ENCODE results near the gene WNT3A.
A peak's percentile ranks its signal among the peaks of the same experiment; 100 is the strongest.

Gene WNT3A

DNA sequence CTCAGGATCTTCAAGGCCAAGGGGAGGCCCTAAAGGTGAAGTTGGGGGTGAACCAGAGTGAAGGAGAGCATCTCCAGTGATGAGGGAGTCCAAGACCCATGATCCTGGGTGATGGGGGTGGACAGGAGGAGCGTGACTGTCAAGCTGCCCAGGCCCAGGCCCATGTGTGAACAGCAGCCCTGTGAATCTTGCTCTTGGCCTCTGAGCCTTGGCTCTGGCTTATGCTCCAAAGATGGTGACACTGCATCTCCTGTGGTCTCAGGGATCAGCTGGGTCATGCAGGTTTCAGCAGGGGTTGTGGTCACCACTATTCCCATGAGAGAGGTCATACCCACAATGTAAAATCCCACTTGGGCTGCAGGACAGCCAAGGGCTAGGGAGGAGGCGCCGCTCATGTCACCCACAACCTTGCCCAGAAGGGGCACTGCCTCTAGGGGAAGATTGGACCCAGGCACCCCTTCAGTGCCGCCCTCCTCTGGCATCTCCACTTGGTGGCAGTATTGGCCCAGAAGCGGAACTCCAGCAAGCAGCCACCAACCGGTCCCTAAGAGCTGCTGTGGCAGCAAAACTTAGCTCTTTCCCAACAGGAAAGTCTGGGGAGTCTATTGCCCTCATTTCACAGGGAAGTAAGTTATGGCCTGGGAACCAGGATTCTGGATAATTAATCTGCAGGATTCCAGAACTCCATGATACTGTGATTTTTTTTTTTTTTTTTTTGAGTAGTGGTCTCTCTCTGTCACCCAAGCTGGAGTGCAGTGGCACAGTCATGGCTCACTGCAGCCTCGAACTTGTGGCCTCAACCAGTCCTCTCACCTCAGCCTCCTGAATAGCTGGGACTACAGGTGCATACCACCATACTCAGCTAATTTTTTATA, 7.5 kb upstream of the WNT3A start:
- peak; percentile 9 for DNase-seq

DNA sequence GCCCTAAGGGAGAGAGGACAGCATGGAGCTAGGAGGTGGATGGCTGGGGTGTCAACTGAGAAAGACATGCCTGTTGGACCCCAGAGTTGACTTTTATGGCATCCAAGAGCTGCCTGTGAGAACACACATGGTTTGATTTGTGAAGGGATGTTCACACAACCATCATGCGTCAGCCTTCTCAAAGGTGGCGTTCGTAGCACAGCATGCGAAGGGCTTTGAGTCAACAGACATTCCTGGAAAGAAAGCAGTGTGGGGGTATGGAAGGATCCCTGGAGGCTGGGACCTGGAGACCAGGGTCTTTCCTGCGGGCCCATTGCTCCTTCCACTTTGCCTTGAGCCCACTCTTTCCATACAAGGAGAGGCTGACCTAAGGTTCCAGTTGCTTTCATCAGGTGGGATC, 6.4 kb upstream of the WNT3A start:
- DNase-seq: no peak

GRCh38 chr1:228000836-228001563, 5.8 kb upstream of the WNT3A start:
- no peak for DNase-seq

DNA sequence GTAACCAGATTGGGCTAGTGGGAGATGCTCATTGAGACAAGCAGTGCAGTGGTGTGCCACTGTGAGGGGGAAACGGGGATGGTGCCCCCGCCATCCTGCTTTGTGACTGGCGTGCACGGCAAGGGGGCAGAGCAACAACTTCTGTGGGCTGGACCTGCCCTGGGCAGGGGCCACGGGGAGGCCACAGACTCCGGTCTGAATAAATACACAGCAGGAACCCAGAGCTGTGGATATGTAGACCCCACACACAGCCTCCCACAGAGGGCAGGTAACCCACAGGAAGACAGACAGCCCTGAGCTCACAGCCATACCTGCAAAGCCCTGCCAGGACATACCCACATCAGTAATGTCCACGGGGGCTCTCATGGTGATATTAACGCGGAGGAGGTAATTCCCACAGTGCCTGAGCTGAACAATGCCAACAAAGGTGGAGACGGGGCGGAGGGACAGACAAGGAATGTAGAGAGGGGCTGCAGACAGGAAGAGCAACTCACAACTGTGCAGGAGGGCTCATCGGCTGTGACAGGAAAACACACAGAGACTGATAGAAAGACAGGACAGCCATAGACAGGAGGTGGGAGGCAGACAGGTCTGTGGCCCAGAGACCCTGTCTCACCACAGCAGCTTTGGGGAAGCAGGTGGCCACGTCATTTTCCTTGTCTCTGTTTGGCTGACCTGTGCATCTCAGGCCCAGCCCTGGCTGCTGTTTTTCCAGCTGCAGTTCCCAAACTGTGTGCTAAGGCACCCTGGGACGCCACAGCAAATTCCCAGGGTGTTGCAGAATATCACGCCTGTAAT, 4.9 kb upstream of the WNT3A start:
- no peak for DNase-seq

DNA sequence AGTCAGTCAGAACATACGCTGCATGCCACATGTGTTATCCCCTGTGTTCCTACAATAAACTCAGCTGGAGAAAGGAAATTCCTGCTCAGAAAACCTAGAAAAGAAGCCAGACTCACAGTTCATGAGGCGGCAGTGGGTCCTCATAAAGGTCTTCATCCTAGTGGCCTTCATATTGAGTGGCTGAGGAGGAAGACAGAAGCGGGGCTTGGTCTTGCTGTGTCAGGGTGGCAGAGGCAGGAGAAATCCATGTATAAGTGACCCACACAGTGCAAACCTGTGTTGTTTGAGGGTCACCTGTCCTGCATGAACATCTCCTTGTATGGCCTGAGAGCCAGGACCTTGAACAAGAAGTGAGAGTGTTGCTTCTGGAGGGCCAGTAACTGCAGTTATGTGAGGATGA, 4.0 kb upstream of the WNT3A start:
- DNase-seq: no peak

- DNase-seq: no peak
Measured at GRCh38 chr1:228003461-228004330, 3.1 kb upstream of the WNT3A start.

DNA sequence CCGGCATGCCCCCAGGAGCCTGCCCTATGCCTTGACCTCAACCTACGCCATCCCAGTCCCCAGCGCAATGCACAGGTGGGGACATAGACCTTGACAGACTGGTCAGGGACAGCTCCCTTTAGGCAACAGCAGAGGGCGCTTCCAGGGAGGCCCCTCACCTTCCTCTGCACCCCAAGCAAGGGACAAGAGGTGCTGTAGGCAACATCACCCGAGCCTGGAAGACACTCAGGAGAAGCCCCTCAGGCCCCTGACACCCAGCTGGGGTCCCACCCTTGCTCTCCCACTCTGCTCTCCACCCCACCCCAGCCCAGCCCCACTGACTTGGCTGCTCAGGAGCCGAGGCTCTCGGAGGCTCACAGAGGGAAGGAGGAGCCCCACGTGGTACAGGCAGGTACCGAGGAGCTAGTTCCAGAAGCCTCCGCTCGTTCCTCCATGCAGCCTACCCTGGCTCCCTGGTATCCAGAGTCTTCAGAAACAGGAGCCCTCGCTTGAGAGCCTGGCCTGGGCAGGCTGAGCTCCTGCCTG, 2.4 kb upstream of the WNT3A start:
- no peak for DNase-seq

- DNase-seq: no peak
Measured at GRCh38 chr1:228004856-228005462, 1.8 kb upstream of the WNT3A start.

DNA sequence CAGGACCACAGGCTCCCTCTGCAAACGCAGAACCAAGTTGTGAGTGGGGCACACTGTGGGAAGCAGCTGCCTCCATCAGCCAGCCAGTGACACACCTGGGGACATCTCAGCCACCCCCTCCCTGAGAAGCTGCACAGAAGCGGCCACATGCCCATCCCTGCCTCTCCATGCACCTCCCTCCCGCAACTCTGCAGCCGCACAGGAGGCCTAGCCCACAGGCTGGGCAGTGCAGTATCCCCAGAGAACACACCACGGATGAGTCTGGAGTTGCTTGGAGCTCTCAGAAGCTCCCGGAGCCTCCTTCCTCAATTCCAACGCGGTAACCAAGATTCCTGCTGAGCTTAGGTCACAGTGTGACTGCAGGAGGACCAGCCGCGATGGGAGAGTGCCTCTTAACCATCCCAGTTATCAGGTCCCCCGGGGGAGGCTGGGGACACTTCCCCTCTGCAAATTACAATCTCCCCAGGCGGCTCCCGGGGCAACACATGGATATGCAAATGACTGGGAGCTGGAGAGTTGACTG, 1.2 kb upstream of the WNT3A start:
- DNase-seq: no peak

- no peak for DNase-seq
Measured at GRCh38 chr1:228006034-228006785, 588 bp upstream of the WNT3A start.

- DNase-seq: no peak
Measured at GRCh38 chr1:228007049-228007800, 427 bp downstream of the WNT3A start.

DNA sequence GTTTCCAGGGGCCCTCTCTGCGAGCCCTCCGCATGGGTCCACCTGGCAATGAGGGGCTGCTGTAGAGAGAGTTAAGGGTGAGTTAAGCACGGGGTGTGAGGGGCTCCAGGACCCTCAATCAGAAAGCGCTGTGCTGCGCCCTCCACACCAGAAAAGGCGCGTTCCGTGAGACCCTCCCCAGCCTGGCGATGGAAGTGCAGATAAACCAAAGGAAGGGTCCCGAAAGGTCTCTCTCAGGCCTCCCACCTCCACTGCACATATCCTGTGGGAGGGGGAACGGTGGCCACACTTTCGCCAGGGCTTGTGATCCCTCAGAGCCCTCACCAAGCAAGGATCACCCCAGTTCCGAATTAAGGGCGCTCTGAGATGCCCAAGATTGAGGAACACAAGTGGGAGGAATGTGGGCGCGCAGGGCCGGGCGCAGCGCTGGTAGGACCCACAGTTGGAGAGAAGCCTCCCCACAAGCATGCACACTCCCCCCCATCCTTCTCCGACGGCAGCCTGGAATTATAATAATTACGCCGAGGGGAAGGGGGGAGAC, 1.1 kb downstream of the WNT3A start:
- DNase-seq: no peak

- no peak for DNase-seq
Measured at GRCh38 chr1:228008391-228009115, 1.8 kb downstream of the WNT3A start.

- DNase-seq: no peak
Measured at GRCh38 chr1:228009116-228009827, 2.5 kb downstream of the WNT3A start.

DNA sequence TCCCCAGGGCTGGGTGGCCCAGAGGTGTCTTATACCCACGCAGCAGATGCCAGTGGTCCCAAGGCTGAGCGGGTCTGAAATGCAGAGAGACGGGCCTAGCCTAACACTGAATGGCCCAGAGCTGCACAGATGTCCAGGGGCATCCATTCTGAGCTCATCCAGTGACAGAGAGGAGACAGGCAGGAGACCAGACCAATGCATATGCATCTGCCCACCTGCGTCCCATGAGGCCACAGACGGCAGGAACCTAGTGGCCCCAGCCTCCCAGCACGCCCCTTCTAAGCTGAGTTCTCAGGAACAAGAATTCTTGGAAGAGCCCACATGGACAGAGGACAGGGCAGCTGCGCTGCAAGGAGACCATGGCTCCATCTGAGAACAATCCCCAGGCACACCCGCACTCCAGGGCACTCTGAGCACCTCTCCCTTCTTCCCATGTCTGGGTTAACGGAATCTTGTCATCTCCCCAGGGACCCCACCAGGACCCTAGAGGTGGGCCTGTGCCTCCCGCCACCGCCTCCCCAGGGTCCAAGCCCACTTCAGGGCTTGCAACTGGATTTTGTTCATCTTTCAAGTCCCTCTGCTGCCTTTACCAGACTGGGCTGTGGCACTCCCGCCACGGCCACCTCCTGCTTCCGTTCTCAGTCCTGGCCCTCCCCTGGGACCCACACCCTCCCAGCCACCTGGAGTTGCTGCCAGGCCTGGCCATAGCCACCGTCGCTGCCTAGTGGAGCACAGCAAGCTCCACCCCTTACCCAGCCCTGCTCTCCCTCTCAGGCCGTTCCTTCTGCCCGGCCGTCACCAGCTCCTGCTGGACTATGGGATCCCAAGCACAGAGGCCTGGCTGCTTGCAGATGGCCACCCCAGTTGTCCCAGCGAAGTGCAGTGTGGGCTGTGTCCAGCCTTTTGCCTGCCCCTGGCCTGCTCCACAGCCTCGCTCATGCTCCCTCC, 3.3 kb downstream of the WNT3A start:
- DNase-seq: no peak

- DNase-seq: no peak
Measured at GRCh38 chr1:228010921-228011320, 4.1 kb downstream of the WNT3A start.

DNA sequence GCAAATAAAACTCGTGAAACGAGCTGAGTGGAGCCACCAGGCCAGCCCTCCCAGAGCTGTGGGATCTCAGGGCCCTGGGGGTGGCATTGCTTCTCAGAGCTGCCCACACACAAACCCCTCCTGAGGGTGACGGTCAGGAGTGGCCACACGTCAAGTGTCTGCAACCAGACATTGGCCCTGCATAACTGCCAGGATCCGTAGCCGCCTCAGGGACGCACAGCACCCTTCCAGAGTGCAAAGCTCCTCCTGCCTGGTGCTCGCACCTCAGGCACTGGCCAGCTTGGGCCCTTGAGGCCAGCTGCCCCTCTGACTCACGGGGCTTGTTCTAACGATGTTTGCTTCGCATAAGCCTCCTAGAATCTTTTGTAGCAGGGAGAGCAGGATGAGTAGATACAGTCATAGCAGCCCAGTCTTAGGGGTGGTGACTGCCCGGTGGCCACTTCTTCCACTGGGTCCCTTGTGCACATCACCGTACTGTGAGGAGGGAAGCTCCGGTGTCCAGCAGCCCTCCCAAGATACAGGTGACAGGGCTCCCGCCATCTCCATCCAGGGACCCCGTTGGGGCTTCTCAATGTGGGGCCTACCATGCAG, 5.0 kb downstream of the WNT3A start:
- no peak for DNase-seq
